Brain microvascular endothelial cell (primary cell): Measurements from ENCODE around the gene ASCL2.
"Not testable (repeated sequence)": the region's sequence is repeated elsewhere in the genome, so short reads cannot be mapped to it uniquely, and the experiment has no call there.

Experiments used
- DNase-seq: peaks from one replicate; pipeline ENCODE4 v3.0.0-alpha.2; 2020
- H3K27ac ChIP-seq: fragments of 250-450 bp; sonication (Bioruptor Pico); 2 replicates; pipeline ENCODE4 v1.5.1; 2020; ENCODE audit warnings: mild to moderate bottlenecking, moderate library complexity
- H3K27me3 ChIP-seq: fragments of 250-450 bp; sonication (Bioruptor Pico); replicated peaks from 2 replicates; pipeline ENCODE4 v1.5.1; 2020; ENCODE audit warnings: mild to moderate bottlenecking
- H3K36me3 ChIP-seq: fragments of 250-450 bp; sonication (Bioruptor Pico); replicated peaks from 2 replicates; pipeline ENCODE4 v1.5.1; 2020; ENCODE audit warnings: mild to moderate bottlenecking
- H3K4me3 ChIP-seq: 2 replicates; pipeline ENCODE4 v1.5.1; 2011; ENCODE audit warnings: low read depth, mild to moderate bottlenecking, control low read depth, low read length, moderate library complexity
- in situ Hi-C: cut with HindIII; loops from 2 replicates; pipeline ENCODE4 v1.10.0; 2017; ENCODE audit warnings: low sequenced_read_pairs, low pct_ligation_motif_present
- TF ChIP-seq, protein P1 (sequence below): IDR thresholded peaks from 2 replicates; pipeline ENCODE4 v1.5.1; 2011; ENCODE audit warnings: low read depth, mild to moderate bottlenecking, moderate library complexity, low read length, control low read depth, inconsistent platforms; ENCODE audit errors: missing control alignments

The ASCL2 gene

DNA sequence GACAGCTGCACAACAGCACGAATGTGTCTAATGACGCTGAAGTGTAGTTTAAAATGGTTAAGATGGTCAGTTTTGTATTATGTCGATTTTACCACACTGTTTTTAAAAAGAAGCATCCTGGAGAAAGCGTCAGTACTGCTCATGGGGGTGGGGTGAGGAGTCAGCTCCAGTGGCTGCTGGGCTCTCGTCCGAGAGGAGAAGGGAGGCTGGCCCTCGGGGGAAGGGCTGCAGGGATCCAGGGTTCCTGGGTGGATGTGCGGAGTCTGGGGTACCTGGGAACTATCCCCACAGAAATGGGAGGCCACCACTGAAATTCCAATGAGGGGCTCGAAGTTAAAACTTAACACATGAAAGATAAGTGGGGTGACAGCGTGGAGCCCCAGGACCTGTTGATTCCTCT is 19.5 kb upstream of the ASCL2 start:
- TF ChIP-seq, protein P1, sequence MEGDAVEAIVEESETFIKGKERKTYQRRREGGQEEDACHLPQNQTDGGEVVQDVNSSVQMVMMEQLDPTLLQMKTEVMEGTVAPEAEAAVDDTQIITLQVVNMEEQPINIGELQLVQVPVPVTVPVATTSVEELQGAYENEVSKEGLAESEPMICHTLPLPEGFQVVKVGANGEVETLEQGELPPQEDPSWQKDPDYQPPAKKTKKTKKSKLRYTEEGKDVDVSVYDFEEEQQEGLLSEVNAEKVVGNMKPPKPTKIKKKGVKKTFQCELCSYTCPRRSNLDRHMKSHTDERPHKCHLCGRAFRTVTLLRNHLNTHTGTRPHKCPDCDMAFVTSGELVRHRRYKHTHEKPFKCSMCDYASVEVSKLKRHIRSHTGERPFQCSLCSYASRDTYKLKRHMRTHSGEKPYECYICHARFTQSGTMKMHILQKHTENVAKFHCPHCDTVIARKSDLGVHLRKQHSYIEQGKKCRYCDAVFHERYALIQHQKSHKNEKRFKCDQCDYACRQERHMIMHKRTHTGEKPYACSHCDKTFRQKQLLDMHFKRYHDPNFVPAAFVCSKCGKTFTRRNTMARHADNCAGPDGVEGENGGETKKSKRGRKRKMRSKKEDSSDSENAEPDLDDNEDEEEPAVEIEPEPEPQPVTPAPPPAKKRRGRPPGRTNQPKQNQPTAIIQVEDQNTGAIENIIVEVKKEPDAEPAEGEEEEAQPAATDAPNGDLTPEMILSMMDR: no peak
- Histone ChIP-seq H3K27me3 (peaks cover 9% of the 10 kb centered on the region), H3K27ac (no peak overlapping the region), H3K36me3 (no peaks in the 10 kb centered on the region), H3K4me3 (no peak overlapping the region)
- in situ Hi-C loops: no loop called here
- no peak for DNase-seq

- no peaks in the 10 kb centered on the region for H3K36me3 ChIP-seq
- peaks cover 9% of the 10 kb centered on the region for H3K27me3 ChIP-seq
- H3K4me3 ChIP-seq: no peak overlapping the region
- TF ChIP-seq, protein P1: no peak
- no peak for DNase-seq
- in situ Hi-C loops: no loop called here
- no peak overlapping the region for H3K27ac ChIP-seq
Measured at GRCh38 chr11:2289350-2289749, 19.0 kb upstream of the ASCL2 start.

DNA sequence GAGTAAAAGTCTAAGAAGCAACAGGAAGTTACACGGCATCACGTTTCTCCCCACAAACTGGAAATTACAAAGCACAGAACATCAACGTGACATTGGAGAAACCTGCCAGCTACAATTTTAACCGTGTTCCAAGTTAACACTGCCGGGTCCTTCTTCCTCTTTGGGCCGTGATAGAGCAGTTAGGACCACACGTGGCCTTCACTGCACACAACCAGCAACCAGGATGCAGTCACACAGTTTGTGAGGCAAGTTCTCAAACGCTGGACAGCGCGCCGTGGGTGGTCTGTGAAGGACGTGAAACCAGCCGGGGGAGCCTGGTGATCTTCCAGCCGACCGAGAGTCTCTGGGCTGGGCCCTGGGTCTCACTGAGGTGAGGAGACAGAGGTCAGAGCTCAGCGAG is 16.7 kb upstream of the ASCL2 start:
- H3K27ac ChIP-seq: no peak overlapping the region
- TF ChIP-seq, protein P1: no peak
- no peak overlapping the region for H3K4me3 ChIP-seq
- in situ Hi-C loops: no loop called here
- no peaks in the 10 kb centered on the region for H3K36me3 ChIP-seq
- peaks cover 12% of the 10 kb centered on the region for H3K27me3 ChIP-seq
- no peak for DNase-seq

DNA sequence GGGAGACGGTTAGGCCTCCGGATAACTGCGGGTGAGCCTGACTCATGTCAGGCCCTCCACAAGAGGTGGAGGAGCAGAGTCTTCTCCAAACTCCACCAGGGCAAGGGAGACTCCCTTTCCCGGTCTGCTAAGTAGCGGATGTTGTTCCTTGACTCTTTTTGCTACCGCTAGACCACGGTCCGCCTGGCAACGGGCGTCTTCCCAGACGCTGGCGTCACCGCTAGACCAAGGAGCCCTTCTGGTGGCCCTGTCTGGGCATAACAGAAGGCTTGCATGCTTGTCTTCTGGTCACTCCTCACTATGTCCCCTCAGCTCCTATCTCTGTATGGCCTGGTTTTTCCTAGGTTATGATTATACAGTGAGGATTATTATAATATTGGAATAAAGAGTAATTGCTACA is 16.0 kb upstream of the ASCL2 start:
- H3K4me3 ChIP-seq, in situ Hi-C loops, DNase-seq, H3K27ac ChIP-seq, H3K36me3 ChIP-seq: not testable (repeated sequence)
- H3K27me3 ChIP-seq: peaks cover 12% of the 10 kb centered on the region

- Histone ChIP-seq H3K27me3 (peaks cover 4% of the 10 kb centered on the region), H3K4me3 (no peak overlapping the region)
Measured at GRCh38 chr11:2280208-2280607, 9.8 kb upstream of the ASCL2 start.

GRCh38 chr11:2277933-2278523 is 7.6 kb upstream of the ASCL2 start:
- no peak for DNase-seq
- Histone ChIP-seq H3K27me3 (peaks cover 16% of the 10 kb centered on the region), H3K4me3 (no peak overlapping the region), H3K36me3 (no peaks in the 10 kb centered on the region), H3K27ac (no peak overlapping the region)
- in situ Hi-C loops: no loop called here
- TF ChIP-seq, protein P1: no peak

More at GRCh38 chr11:2280208-2280607, 9.8 kb upstream of the ASCL2 start:
- TF ChIP-seq, protein P1: no peak
- no peaks in the 10 kb centered on the region for H3K36me3 ChIP-seq
- no peak for DNase-seq
- in situ Hi-C loops: no loop called here
- H3K27ac ChIP-seq: no peak overlapping the region
